Fibroblast of mammary gland (primary cell): ENCODE results near the gene SERTAD2.

ENCODE experiments used
- DNase-seq: peaks from one replicate; pipeline ENCODE4 v3.0.0-alpha.2; 2010; ENCODE audit warnings: low read depth
- H3K4me3 ChIP-seq: 2 replicates; pipeline ENCODE4 v1.5.1; 2011; ENCODE audit warnings: low read depth, mild to moderate bottlenecking, low read length, moderate library complexity; ENCODE audit not compliant: control insufficient read depth
- TF ChIP-seq, protein P1 (sequence below): conservative IDR thresholded peaks from 2 replicates; pipeline ENCODE4 v1.5.1; 2011; ENCODE audit warnings: low read depth, low read length, inconsistent platforms; ENCODE audit not compliant: control insufficient read depth, insufficient read depth

SERTAD2 gene

DNA sequence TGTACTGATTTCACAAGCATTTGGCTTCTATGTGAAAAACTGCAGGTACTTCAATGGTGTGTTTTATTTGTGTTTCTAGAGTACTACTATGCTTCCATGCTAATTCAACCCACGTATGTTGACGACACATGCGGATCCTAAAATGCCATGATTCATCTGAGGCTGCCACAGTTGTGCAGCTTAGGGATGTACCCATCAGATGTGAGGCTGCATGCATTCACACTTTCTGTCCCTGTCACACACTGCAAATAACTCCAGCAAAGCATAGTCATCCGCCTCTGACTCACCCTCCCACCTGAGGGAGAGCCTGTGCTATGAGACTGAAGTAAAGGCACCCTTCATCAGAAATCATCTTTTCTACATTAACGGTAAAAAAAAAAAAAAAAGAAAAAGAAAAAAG lies 22.1 kb upstream of the SERTAD2 start:
- DNase-seq, result peak; percentile 73
- no peak overlapping the region for H3K4me3 ChIP-seq
- TF ChIP-seq, protein P1, sequence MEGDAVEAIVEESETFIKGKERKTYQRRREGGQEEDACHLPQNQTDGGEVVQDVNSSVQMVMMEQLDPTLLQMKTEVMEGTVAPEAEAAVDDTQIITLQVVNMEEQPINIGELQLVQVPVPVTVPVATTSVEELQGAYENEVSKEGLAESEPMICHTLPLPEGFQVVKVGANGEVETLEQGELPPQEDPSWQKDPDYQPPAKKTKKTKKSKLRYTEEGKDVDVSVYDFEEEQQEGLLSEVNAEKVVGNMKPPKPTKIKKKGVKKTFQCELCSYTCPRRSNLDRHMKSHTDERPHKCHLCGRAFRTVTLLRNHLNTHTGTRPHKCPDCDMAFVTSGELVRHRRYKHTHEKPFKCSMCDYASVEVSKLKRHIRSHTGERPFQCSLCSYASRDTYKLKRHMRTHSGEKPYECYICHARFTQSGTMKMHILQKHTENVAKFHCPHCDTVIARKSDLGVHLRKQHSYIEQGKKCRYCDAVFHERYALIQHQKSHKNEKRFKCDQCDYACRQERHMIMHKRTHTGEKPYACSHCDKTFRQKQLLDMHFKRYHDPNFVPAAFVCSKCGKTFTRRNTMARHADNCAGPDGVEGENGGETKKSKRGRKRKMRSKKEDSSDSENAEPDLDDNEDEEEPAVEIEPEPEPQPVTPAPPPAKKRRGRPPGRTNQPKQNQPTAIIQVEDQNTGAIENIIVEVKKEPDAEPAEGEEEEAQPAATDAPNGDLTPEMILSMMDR, result no peak

DNA sequence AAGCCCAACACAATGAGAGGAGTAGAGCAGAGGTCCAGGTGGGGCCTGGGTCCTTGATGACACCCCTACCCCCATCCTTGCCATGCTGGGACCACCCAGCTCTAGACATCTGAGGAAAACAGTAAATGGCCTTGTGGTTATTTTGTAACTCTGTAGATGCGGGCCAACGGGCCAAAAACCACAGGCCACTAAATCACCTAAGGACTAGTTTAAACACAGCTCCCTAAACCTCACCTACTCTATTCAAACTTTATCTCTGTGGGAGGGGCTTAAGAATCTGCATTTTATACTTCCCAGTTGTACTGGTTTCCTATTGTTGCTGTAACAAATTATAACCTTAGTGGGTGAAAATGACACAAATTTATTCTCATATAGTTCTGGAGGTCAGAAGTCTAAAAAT lies 19.0 kb upstream of the SERTAD2 start:
- TF ChIP-seq, protein P1, result no peak
- no peak for DNase-seq
- H3K4me3 ChIP-seq, result no peak overlapping the region

DNA sequence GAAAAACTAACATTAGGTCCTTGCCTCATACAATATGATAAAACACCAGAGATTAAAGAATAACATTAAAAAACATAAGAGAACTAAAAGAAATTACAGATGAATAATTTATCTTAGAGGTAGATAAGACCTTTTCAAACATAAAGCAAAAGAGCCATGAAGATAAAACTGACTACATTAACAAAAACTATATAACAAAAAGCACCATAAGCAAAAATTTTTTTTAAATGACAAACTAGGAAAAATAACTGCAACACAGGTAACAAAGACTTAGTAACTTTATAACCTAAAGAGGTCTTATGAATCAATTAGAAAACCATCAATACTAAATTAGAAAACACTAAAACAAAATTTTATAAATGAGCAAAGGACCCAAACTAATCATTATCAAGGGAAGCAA lies 16.3 kb upstream of the SERTAD2 start:
- TF ChIP-seq, protein P1, result no peak
- no peak overlapping the region for H3K4me3 ChIP-seq
- no peak for DNase-seq

GRCh38 chr2:64669288-64669687 lies 15.6 kb upstream of the SERTAD2 start:
- TF ChIP-seq, protein P1, result no peak
- no peak for DNase-seq
- no peak overlapping the region for H3K4me3 ChIP-seq

DNA sequence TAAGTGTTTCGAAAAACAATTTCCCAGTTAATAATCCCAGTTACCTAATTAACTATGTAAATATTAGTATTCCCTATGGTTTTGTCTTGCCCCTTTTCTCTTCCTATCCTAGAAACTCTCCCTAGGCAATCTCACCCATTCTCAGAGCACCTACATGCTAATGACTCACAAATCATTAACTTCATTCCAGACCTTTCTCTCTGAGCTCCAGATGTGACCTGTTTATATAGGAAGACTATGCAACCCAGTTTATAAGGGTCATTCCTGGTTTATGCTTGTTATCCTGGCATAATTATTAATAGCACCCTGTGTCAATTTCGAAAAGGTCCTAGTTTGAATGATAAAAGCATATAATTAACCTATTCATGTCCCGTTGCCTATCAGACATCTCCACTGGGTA lies 14.8 kb upstream of the SERTAD2 start:
- TF ChIP-seq, protein P1, result no peak
- no peak overlapping the region for H3K4me3 ChIP-seq
- DNase-seq, result no peak

DNA sequence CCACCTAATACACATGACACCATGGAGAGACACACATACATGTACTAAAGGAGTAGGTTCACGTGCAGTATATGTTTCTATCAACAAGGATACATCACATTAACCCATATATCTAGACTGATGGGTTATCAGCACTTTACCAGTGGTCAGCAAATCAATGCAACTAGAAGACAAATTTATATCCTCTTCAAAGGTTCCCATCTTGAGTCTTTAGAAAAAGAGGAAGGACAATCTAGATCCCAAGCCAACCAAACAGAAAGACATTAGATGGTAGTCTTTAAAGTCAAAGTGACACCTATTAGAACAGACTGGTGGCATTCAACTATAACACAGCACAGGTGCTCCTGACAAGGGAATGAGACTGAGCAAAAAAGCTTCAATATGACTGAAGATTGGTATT lies 13.8 kb upstream of the SERTAD2 start:
- H3K4me3 ChIP-seq, result no peak overlapping the region
- no peak for DNase-seq
- TF ChIP-seq, protein P1, result no peak

DNA sequence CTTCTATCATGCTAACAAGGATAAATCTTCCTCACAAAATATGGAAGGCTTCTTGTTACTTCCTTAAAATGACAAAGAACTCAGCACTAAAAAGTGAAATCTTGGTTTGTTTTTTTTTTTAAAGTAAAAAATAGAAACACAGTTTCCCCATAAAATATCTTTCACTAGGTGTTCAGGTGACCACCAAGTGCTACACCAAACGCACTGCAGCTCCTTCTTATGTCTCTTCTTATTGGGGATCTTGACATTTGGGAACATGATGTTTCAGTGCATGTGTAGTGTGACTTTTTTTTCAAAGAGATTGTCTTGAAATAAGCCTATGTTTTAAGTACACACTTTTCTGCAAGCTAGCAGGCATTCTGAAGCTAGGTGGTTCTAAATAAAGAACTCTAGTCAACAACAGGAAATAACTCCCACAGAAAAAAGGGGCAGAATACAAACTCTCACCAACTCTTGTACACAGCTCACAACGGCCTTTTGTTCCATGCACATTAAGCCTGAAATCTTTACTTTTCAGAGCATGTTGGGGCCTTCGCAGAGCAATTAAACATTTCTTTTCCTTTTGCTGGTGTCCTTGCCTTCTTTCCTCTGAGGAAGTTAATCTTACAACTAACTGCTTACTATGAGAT lies 13.2 kb upstream of the SERTAD2 start:
- H3K4me3 ChIP-seq, result no peak overlapping the region
- TF ChIP-seq, protein P1, result no peak
- no peak for DNase-seq
